Amygdala (tissue), 56 donors: Measurements from ENCODE around the gene THBS1.

Source experiments
- DNase-seq, 56 donors: peaks; one replicate each; lab custom pipeline; 2025; lab: John Stamatoyannopoulos, UW

THBS1 gene

GRCh38 chr15:39580485-39581241 is at the start of gene THBS1:
Gene THBS1 (plus strand): TSS chr15:39581079. CDS start chr15:39581858, 779 bp downstream.
- peak in 5 of 56 donors; percentile 24 to 72 (median 42) for DNase-seq

DNA sequence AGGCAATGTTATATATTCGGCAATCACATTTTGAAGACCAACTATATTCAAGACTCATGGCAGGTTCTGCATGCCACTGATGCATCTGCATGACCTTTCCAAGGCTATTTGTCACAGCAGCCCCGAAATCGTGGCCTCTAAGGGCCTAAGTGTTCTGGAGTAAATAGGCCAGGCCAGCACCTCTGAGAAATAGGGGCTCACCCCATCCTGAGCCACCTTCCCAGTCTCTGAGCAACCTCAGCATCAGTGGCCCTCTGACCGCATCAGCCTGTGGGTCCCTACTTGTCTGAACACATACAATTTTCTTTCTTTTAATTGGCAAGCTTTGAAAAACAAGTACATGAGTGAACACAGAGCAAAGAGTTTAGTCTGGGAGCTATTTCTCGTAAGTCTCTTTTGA is 45.9 kb upstream of the THBS1 start:
- no peak for DNase-seq

DNA sequence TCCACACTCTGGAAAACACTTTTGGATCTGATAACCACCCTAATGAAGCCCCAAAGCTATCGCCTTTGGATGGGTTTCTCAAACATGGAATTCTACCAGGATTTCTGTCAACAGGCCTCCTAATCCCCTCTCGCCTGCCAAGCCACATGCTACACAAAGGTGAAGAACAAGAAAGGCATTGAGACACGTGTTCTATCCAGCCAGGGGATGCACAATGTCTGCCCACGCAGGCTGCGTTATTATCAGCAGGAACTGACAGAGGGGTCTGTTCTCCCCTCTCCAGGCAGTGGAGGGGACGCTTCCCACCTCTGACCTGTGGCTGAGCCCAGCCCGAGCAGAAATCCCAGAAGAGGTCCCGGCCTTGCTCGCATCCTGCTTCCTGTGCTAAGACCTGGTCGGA is 45.4 kb upstream of the THBS1 start:
- no peak for DNase-seq

GRCh38 chr15:39538936-39539335 is 41.9 kb upstream of the THBS1 start:
- DNase-seq = no peak

DNA sequence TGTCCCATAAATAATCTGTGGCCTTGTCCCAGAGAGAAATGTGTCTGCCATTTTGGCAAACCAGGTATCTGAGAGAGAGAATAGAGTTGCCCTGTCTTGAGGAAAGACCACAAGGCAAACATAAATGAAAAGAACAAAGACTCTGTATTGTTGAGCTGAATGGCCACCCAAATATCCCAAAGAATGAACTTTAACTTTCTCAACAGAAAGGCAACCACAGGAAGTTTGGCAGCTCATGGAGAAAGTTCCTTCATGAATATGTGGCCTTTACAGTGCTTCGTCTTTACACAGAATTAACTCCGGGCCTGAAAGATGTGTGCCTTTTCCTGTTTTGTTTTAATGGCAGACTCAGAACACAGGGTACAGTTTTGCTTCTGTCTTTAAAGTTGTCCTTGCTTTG is 41.4 kb upstream of the THBS1 start:
- DNase-seq = no peak

DNA sequence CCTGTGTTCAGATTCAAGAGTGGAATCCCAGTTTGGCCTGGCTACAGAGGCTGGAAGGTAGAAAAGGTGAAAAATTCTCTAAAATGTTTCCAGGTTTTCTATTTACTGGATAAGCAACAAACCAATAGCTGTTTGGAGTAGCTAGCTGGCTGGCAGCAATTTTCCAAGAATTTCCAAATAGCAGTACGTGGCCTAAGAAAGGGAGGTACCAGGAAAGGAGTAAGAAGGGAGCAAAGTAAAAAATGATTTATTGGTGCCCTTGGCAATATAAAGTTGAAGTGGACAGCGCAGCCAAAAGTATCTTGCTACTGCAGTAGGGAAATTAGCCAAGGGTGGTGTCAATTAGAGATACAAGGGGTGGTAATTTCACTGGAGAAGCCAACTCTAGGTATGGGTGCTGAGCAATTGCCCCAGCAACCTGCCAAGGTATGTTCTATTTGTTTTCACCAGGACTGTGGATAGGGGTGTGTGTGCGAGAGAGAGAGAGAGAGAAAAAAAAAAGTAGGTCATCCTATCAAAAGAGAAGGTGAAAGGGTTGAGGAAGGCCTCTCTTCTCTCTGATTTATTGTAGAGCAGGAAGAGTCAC is 40.8 kb upstream of the THBS1 start:
- no peak for DNase-seq

DNA sequence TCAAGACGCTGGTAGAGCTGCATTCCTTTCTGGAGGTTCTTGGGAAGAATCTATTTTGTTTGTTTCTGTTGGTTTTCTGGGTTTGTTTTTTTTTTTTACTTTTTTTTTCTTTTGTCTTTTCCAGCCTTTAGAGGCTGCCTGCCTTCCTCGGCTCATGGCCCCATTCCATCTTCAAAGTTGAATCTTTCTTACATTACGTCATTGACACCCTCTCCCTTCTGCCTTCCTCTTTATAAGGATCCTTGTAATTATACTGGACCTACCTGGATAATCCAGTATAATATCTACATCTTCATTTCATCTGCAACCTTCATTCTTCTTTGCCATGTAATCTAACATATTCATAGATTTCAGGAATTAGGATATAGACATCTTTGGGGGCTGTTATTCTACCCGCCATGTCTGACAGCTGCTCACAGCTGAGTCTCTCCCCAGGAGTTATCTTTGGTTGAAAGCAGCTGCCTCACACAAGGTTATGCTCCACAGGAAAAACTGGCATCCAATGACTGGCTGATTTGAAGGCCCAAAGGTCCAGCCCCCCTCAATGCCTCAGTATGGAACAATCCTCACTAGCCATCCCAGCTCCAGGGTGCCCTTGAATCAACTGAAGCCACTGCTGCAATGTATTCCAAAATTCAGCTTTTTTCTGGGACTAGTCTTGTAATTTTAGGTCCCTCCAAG is 38.4 kb upstream of the THBS1 start:
- no peak for DNase-seq

GRCh38 chr15:39543651-39544050 is 37.2 kb upstream of the THBS1 start:
- no peak for DNase-seq

- DNase-seq = no peak
Measured at GRCh38 chr15:39546842-39547241, 34.0 kb upstream of the THBS1 start.

DNA sequence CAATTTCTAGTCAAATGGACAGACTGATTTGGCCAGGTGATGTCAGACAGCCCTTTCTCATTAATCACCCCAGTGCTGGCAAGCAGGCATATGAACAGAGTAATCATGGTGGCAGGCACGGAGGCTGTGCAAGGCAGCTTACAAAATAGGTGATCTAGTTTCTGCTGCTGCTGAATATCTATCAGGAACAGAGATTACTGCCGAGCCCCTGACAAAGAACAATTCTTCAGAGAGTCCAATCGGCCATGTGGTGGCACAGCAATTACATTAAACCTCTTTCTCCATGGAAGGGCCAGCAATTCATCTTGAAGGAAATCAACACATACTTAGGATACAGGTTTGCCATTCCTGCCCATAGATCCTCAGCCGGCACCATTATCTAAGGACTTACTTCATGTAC is 32.3 kb upstream of the THBS1 start:
- DNase-seq = no peak

- no peak for DNase-seq
Measured at GRCh38 chr15:39549912-39550311, 31.0 kb upstream of the THBS1 start.

- no peak for DNase-seq
Measured at GRCh38 chr15:39551476-39551875, 29.4 kb upstream of the THBS1 start.

GRCh38 chr15:39552556-39552955 is 28.3 kb upstream of the THBS1 start:
- DNase-seq = no peak

DNA sequence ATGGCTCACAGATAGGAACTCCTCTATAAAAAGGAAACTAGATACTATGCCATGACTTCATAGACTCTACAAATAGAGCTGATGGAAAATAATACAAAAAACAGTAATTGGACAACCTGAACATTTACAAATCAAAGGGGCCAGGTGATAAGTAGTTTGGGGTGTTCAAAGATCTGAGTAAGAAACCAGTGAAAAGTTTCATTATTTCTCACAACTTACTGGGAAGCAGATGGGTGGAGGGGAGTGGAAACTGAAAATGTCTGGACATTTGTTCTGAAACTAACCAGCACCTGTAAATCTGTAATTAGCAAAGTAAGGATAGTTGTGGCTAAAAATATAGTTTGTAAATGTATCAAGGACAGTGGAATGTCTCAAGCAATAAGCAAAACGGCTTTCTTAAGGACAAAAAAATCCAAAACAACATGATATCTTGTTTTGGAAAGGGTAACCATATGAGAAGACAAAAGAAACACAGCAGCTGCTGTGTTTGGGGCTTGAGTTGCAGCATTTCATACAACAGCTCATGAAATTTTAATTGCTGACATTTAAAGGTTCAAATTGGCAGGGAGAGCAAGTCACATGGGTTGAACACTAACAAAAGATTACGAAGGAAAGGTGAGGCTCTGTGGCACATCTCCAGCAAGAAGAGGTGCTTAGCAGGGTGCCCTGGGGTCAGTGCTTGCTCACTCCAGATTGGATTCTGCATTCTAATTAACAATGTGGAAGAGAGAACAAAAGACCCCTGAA is 26.8 kb upstream of the THBS1 start:
- no peak for DNase-seq

DNA sequence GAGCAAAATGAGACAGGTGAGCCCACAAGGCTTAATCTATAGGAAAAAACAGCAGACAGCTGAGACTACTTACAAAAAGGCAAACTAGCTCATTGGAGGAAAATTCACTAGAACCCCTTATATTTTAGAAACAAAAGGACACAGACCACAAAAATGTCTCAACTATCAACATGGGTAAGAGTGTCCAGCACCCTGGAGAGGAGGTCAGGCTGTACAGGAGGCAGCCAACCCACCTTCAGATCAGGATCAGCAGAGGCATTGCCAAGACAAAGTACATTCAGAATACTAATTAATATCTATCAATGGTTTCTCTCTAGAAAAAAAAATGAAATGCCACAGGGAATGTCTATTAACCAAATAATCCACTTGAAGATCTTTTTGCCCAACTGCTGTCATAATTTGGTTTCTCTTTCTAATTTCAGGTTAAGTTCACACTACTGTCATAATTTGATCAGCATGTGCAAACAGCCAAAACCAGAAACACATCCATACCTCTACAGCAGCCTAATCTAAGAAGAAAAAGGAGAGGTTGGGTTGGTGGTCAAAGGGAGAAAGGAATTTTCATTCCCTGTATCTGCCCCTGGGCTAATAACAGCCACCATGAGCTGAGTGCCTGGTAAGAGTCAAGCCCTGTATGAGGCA is 26.0 kb upstream of the THBS1 start:
- DNase-seq = no peak

DNA sequence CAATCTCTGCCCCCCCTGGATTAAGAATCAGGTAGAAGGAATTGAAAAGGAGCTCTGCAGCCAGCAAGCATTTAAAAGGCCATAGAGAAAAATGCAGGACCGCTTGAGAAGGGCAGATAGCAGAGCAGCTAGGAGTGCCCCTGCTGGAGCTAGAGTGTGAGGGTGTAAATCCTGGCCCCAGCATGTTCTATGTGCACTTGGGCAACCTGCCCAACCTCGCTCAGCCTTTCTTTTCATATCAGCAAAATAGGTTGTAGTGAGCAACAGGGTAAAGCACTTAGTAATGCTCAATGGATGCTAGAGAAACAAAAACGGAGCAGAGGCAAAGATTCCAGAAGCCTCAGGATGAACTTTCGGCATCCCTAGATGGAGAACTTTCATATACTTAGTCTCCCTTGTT is 25.0 kb upstream of the THBS1 start:
- DNase-seq = no peak

GRCh38 chr15:39556461-39556860 is 24.4 kb upstream of the THBS1 start:
- DNase-seq = no peak

- no peak for DNase-seq
Measured at GRCh38 chr15:39558421-39558820, 22.5 kb upstream of the THBS1 start.

DNA sequence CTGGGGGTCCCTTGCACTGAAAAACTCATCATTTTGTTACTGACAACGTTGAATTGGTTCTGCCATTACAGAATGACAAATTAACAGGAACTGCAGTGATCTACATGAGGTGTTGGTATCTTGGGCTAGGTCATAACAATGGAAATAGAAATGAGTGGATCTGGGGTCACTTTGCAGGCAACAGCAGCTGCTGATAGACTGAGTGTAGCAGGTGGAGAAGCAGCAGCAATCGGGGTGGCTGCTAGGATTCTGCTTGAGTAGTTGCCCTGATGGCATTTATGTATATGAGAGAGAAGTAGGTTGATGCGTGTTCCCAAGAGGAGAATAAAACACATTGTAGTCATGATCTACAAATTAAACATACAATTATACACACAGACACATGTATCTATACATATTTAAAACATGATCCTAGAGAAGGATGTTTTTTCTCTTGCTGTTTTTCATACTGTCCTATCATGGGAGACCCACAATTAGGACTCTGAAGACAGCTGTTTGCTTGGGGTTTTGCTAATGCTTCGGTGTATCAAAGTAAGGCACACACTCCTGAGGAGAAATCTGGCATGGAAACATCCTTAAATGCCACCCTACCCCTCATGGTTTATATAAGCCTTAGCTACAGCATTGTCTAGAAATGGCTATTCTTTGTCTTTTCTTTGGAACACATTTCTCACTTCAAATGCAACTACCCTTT is 15.8 kb upstream of the THBS1 start:
- DNase-seq = no peak

DNA sequence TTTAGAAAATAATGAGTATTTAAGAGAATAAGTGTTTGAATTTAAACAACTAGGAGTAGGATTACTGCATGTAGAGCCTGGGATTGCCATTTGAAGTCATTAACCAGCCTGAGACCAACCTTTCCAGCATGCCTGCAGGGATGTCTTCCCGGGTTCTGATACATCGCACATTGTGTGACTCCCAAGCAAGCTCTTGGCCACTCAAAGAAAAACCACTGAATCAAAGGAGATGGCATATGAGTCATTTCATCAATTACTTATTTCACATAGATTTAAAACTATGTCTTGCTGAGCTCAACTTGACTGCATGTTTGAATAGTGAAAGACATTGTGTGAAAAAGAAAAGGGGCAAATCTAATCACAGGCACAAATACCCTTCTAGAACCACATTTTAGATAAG is 15.0 kb upstream of the THBS1 start:
- no peak for DNase-seq
